ENCODE results near the gene NINJ1.

GRCh38 chr9:93089024-93089423 is 45.0 kb downstream of the NINJ1 start:
- TF ChIP-seq CTCF (IDR thresholded peaks at IDR 0.05) (no peak), EP300 (IDR thresholded peaks at IDR 0.05; ENCODE audit: low read depth) (no peak), POLR2AphosphoS5 (IDR thresholded peaks at IDR 0.05) (no peak)
